IPS-NIHi11 (cell line): ENCODE data around the gene SLC49A3.
A peak's percentile ranks its signal among the peaks of the same experiment; 100 is the strongest.
"Not testable (repeated sequence)": the region's sequence is repeated elsewhere in the genome, so short reads cannot be mapped to it uniquely, and the experiment has no call there.

Experiments
- DNase-seq: peaks from one replicate; pipeline ENCODE4 v3.0.0; 2012; ENCODE audit warnings: mixed read lengths, low spot score

SLC49A3 gene

DNA sequence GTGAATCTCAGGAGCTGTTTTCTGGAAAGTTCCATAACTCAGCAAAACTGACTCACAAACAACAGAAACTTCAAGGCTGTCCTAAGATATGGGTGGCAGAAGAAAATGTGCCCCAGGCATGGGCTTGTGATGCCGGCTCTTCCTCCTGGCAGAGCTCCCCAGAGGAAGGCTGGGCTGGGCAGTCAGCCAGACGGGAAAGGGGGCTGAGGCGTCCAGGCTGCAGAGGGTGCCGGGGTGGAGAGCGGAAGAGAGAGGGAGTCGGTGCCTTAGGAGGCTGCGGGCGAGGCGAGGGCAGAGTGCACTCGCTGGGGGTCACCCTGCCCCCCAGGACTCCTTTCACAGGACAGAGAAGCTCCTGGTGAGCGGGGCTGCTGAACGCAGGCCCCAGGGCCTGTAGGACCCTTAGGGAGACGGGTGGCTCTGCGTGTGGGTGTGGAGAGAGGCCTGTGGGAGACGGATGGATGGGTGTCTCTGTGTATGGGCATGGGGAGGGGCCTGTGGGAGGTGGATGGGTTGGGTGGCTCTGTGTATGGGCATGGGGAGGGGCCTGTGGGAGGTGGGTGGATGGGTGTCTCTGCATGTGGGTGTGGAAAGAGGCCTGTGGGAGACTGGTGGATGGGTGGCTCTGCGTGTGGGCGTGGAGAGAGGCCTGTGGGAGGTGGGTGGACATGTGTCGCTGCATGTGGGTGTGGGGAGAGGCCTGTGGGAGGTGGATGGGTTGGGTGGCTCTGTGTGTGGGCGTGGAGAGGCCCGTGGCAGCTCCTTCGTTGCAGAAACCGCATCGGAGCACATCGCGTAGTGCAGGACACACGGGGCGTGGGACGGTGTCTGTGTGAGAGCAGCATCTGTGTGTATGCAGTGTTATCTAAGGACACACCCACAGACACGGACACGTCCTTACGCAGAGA is 32.6 kb upstream of the SLC49A3 start:
- no peak for DNase-seq

- no peak for DNase-seq
Measured at GRCh38 chr4:720111-720860, 31.3 kb upstream of the SLC49A3 start.

DNA sequence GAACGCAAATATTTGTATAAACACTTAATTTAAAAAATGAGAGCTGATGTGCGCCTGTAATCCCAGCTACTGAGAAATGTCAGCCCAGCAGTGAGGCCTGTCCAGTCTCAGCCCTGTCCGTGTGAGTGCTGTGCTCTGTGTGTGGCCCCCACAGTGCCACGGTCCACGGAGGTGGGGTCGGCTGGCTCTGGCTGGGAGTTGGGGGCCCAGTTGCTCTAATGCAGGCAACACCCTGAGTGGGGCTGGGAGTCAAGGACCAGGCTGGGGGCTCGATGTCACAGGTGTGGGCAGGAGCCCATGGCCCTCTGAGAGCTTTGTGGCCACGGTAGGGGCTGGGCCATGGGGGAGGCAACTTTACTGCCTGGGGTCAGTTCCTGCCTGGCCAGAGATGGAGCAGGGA is 29.5 kb upstream of the SLC49A3 start:
- DNase-seq, result no peak

- DNase-seq, result no peak
Measured at GRCh38 chr4:717601-718320, 28.8 kb upstream of the SLC49A3 start.

GRCh38 chr4:714087-714486 is 25.1 kb upstream of the SLC49A3 start:
- no peak for DNase-seq

GRCh38 chr4:712916-713632 is 24.1 kb upstream of the SLC49A3 start:
- no peak for DNase-seq

- no peak for DNase-seq
Measured at GRCh38 chr4:712093-712492, 23.1 kb upstream of the SLC49A3 start.

GRCh38 chr4:710916-711315 is 22.0 kb upstream of the SLC49A3 start:
- no peak for DNase-seq

DNA sequence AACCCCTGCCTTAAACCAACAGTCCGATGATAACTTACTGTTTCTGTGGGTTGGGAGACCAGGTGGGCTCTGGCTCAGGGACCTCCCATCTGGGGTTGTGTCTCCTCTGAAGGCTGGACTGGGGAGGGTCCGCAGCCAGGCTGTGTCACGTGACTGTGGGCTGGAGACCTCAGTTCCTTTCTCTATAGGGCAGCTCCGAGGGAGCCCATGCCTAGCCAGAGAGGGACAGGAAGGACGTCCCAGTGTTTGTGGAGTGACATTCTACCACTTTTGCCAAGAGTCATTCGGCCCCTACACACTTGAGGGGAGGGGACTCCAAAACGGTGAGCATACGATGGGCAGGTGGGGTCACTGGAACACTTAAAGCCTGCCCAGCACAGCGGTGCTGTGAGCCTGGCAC is 21.2 kb upstream of the SLC49A3 start:
- no peak for DNase-seq

GRCh38 chr4:709348-709747 is 20.4 kb upstream of the SLC49A3 start:
- DNase-seq, result no peak

DNA sequence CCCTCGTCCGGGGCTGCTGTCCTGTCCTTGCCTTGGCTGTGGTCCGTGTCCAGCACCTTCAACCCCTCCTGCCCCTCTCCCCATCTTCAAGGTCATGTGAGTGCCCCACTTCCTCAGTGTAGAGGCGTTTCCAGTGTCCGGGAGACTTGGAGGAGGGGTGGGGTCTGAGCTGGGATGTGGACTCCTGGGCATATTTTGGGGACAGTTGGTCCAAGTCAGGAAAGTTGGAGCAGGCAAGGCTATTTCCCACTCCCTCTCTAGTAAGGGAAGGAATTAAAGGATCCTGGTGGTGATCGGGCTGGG is 19.6 kb upstream of the SLC49A3 start:
- no peak for DNase-seq

GRCh38 chr4:707929-708630 is 19.1 kb upstream of the SLC49A3 start:
- DNase-seq, result no peak

DNA sequence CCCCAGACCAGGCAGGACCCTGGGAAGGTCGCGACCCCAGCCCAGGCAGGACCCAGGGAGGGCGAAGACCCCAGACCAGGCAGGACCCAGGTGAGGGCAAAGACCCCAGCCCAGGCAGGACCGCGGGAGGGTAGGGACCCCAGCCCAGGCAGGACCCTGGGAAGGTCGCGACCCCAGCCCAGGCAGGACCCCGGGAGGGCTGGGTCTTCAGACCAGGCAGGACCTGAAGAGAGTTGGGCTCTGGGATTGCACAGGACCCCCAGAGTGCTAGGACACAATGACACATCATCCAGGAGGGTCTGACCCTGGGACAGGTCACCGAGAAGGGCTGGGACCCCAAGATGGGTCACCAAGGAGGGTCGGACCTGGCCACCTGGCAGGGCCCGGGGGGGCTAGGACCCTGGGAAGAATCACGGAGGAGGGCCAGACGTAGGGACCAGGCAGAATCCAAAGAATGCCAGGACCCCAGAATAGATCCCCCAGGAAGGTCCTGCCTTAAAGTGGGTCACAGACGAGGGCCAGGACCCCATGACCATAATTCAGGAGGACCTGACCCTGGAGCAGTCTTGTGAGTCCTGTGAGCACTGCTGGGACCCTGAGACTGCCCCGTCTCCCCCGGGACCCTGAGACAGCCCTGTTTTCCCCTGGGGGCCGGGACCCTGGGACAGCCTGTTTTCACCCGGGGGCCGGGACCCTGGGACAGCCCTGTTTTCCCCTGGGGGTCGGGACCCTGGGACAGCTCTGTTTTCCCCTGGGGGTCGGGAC is 18.1 kb upstream of the SLC49A3 start:
- DNase-seq, result no peak

GRCh38 chr4:706083-706633 is 17.2 kb upstream of the SLC49A3 start:
- DNase-seq, result not testable (repeated sequence)

- peak; percentile 100 for DNase-seq
Measured at GRCh38 chr4:705278-706082, 16.5 kb upstream of the SLC49A3 start, which contains the start of gene PCGF3. Gene PCGF3 (plus strand): TSS chr4:705832. CDS start chr4:733681, 27,849 bp downstream.

DNA sequence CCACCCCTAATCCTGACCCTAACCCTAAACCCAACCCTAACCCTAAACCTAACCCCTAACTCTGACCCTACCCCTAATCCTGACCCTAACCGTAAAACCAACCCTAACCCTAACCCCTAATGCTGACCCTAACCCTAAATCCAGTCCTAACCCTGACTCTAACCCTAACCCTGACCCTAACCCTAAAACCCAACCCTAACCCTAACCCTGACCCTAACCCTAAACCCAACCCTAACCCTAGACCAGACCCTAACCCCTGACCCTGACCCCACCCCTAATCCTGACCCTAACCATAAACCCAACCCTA is 16.0 kb upstream of the SLC49A3 start:
- DNase-seq, result no peak

DNA sequence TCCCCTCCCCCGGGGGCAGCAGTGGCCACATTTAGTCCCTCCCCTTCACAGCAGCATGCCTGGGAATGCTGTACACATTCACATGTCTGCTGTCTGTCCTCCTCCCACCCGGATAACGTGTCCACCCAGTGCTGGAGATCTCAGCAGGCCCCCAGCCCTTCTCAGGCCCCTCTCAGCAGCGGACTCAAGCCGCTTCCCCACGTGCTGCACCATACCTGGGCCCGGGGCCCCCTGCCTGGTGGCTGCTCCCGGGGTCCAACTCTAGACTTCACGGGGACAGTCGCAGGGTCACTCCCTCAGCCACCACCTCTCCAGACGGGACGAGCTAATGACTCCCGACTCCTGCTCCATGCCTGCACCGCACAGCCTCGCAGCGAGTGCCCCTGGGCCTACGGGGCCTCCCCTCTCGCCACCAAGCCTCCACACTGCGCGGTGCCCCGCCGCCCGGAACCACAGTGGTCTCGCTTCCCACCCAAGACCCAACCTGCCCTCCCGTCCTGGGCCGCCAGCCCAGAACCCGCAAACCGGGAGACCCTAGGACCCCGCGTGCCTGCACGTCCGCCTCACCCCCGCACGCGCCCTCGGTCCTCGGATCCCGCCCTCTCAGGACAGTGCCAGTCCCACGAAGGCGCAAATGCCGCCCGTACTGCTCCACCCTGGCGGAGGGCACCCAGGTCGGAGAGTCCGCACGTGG is 15.4 kb upstream of the SLC49A3 start:
- no peak for DNase-seq

- DNase-seq, result no peak
Measured at GRCh38 chr4:703336-704197, 14.6 kb upstream of the SLC49A3 start.
